ENCODE results near the gene AP5S1.

The AP5S1 gene

GRCh38 chr20:3874194-3874844, 54.0 kb downstream of the AP5S1 start:
- DNase-seq = no peak

- no peak for DNase-seq
Observed at GRCh38 chr20:3875378-3875974, 55.1 kb downstream of the AP5S1 start.

GRCh38 chr20:3876000-3876399, 55.7 kb downstream of the AP5S1 start:
- DNase-seq = no peak

- DNase-seq = no peak
Observed at GRCh38 chr20:3876676-3877075, 56.3 kb downstream of the AP5S1 start.
